Suprapubic skin (tissue), 4 donors: Measurements from ENCODE around the gene TGFBI. TPM values are rescaled to one million over a fixed set of nuclear protein-coding genes. Genes with fewer than 3 reads are reported as not detected.

Source experiments
- DNase-seq, 2 donors: peaks; one replicate each; pipeline ENCODE4 v3.0.0-alpha.2; 2019; ENCODE audit warnings: low spot score in 2 of 2
- H3K27ac ChIP-seq: fragments of 200-600 bp; sonication (generic); one replicate; pipeline ENCODE4 v1.5.1; 2019
- H3K27me3 ChIP-seq: fragments of 200-600 bp; sonication (generic); one replicate; pipeline ENCODE4 v1.5.1; 2019
- H3K36me3 ChIP-seq: fragments of 200-600 bp; sonication (generic); one replicate; pipeline ENCODE4 v1.5.1; 2019
- H3K4me1 ChIP-seq: fragments of 200-600 bp; sonication (generic); one replicate; pipeline ENCODE4 v1.5.1; 2019
- H3K4me3 ChIP-seq: fragments of 200-600 bp; sonication (generic); one replicate; pipeline ENCODE4 v1.5.1; 2019; ENCODE audit warnings: mild to moderate bottlenecking
- H3K9me3 ChIP-seq: fragments of 200-600 bp; sonication (generic); one replicate; pipeline ENCODE4 v1.5.1; 2019
- EP300 ChIP-seq: sonication (generic); formaldehyde crosslinking; IDR thresholded peaks from one replicate; pipeline ENCODE4 v1.6.1; 2017; ENCODE audit warnings: antibody characterized with exemption
- POLR2A ChIP-seq, 2 donors: fragments of 450-650 bp; IDR thresholded peaks; one replicate each; pipeline ENCODE4 v1.6.1; 2017; ENCODE audit warnings: antibody characterized with exemption in 2 of 2, mild to moderate bottlenecking in 2 of 2, moderate library complexity in 2 of 2
- POLR2AphosphoS5 ChIP-seq, 3 donors: sonication (generic); formaldehyde crosslinking; IDR thresholded peaks; one replicate each; pipeline ENCODE4 v1.6.1; 2017; ENCODE audit warnings: antibody characterized with exemption in 3 of 3
- WGBS: methylation state at CpG from one replicate; pipeline ENCODE4 v1.1.5; 2018; 5-methylcytosine and 5-hydroxymethylcytosine counted together
- total RNA-seq, 4 donors: library from RNA; depleted of rRNA; stranded (reverse); fragments of >200 nt; gene quantifications; one replicate each; pipeline ENCODE4 v1.1.0, GENCODE V29; 2016
- TF ChIP-seq, protein P1 (sequence below), 2 donors: fragments of 200-600 bp in 1 of 2; fragments of 450-650 bp in 1 of 2; sonication (generic) in 1 of 2; IDR thresholded peaks; one replicate each; pipeline ENCODE4 v1.5.1; 2016 to 2019; ENCODE audit warnings: antibody characterized with exemption in 2 of 2, mild to moderate bottlenecking in 1 of 2, moderate library complexity in 1 of 2

The TGFBI gene
- total RNA-seq, 4 donors from 2014 or later: 300 to 719 (median 389) TPM

DNA sequence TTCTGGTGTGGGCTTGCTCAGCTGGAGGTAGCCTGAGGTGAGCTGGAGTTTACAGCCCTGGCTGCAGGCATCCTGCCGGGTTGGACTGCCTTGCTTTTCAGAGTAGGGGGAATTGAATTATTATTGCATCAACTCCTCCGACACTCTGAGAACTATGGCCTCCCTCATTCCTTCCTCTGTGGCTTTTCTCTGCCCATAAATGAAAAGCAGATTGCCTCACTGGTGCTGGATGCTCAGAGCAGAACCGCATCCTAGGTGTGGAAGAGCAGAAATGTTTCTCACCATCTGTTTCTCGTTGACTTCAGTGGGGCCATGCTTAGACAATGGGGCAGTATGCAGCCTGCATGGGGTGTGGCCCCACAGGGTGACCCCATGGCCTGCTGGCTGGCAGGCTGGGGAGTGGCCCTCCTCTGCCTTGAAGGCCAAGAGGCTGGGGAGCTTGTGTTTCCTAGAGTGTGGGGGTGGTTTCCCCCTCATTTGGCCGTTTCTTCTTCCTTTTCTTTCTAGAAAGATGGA is 27.3 kb upstream of the TGFBI start:
- H3K27ac ChIP-seq: no peak overlapping the region
- H3K27me3 ChIP-seq: no peaks in the 10 kb centered on the region
- WGBS: 54% methylated on average over 4 of the region's 5 CpGs
- TF ChIP-seq, protein P1, sequence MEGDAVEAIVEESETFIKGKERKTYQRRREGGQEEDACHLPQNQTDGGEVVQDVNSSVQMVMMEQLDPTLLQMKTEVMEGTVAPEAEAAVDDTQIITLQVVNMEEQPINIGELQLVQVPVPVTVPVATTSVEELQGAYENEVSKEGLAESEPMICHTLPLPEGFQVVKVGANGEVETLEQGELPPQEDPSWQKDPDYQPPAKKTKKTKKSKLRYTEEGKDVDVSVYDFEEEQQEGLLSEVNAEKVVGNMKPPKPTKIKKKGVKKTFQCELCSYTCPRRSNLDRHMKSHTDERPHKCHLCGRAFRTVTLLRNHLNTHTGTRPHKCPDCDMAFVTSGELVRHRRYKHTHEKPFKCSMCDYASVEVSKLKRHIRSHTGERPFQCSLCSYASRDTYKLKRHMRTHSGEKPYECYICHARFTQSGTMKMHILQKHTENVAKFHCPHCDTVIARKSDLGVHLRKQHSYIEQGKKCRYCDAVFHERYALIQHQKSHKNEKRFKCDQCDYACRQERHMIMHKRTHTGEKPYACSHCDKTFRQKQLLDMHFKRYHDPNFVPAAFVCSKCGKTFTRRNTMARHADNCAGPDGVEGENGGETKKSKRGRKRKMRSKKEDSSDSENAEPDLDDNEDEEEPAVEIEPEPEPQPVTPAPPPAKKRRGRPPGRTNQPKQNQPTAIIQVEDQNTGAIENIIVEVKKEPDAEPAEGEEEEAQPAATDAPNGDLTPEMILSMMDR (IDR thresholded peaks at IDR 0.05): no peak
- TF ChIP-seq EP300 (no peak), POLR2AphosphoS5 (IDR thresholded peaks at IDR 0.05) (no peak), POLR2A (IDR thresholded peaks at IDR 0.05) (no peak)
- no peaks in the 10 kb centered on the region for H3K36me3 ChIP-seq
- no peak overlapping the region for H3K4me3 ChIP-seq
- DNase-seq: no peak
- peaks cover 6% of the 10 kb centered on the region for H3K4me1 ChIP-seq
- no peaks in the 10 kb centered on the region for H3K9me3 ChIP-seq

DNA sequence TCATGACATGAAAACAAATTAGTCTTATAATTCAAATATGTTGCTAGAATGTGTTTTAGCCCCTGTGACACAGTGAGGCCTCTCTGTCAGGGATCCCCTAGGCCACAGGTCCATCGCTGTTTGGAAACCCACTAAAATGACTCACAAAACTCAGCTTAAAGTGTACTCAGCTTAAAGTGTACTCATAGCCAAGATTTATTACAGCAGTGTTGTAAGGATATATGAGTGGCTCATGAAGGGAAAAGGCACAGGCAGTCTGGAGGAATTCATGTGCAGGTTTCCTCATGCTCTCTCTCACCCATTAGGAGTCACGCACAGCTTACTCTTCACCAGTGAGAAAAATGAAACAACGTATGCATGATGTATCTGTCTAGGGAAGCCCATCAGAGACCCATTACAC is 24.4 kb upstream of the TGFBI start:
- no peaks in the 10 kb centered on the region for H3K9me3 ChIP-seq
- TF ChIP-seq, protein P1 (IDR thresholded peaks at IDR 0.05): no peak
- TF ChIP-seq EP300 (no peak), POLR2A (IDR thresholded peaks at IDR 0.05) (no peak), POLR2AphosphoS5 (IDR thresholded peaks at IDR 0.05) (no peak)
- peaks cover 9% of the 10 kb centered on the region for H3K4me1 ChIP-seq
- DNase-seq: no peak
- H3K36me3 ChIP-seq: no peaks in the 10 kb centered on the region
- 92% methylated on average over 3 of the region's 3 CpGs for WGBS
- H3K4me3 ChIP-seq: no peak overlapping the region
- no peak overlapping the region for H3K27ac ChIP-seq
- H3K27me3 ChIP-seq: no peaks in the 10 kb centered on the region

DNA sequence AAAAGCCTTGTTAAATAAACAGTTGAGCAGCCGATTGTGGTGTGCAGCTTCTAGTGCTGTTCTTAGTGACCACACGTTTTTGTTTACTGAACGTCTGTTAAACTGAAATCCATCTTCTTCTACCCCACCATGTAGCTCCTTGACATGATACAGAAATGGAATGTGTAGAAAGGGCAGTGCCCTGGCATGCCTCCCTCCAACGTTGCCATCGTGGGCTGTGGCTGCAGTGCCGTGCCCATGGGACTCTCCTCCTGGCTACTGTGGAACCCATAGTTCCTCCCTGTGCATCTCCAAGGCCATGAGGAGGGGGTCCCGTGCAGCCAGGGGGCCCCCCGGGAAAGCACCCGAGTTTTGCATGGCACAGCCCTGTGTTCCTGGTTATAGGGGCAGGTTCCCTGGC is 23.3 kb upstream of the TGFBI start:
- TF ChIP-seq, protein P1 (IDR thresholded peaks at IDR 0.05): no peak
- TF ChIP-seq POLR2A (IDR thresholded peaks at IDR 0.05) (no peak), POLR2AphosphoS5 (IDR thresholded peaks at IDR 0.05) (no peak), EP300 (no peak)
- WGBS: 79% methylated on average over 9 of the region's 9 CpGs
- DNase-seq: no peak
- Histone ChIP-seq H3K27me3 (no peaks in the 10 kb centered on the region), H3K4me3 (no peak overlapping the region), H3K4me1 (peaks cover 9% of the 10 kb centered on the region), H3K36me3 (no peaks in the 10 kb centered on the region), H3K9me3 (no peaks in the 10 kb centered on the region), H3K27ac (no peak overlapping the region)

GRCh38 chr5:136006164-136006563 is 22.6 kb upstream of the TGFBI start:
- no peak overlapping the region for H3K4me3 ChIP-seq
- DNase-seq: no peak
- no peaks in the 10 kb centered on the region for H3K27me3 ChIP-seq
- peaks cover 13% of the 10 kb centered on the region for H3K4me1 ChIP-seq
- H3K36me3 ChIP-seq: no peaks in the 10 kb centered on the region
- WGBS: 79% methylated on average over 11 of the region's 11 CpGs
- TF ChIP-seq, protein P1 (IDR thresholded peaks at IDR 0.05): no peak
- TF ChIP-seq POLR2A (IDR thresholded peaks at IDR 0.05): no peak
- TF ChIP-seq POLR2AphosphoS5 (IDR thresholded peaks at IDR 0.05): no peak
- no peak for TF ChIP-seq EP300
- H3K9me3 ChIP-seq: no peaks in the 10 kb centered on the region
- peak overlapping the region; percentile 69 for H3K27ac ChIP-seq

DNA sequence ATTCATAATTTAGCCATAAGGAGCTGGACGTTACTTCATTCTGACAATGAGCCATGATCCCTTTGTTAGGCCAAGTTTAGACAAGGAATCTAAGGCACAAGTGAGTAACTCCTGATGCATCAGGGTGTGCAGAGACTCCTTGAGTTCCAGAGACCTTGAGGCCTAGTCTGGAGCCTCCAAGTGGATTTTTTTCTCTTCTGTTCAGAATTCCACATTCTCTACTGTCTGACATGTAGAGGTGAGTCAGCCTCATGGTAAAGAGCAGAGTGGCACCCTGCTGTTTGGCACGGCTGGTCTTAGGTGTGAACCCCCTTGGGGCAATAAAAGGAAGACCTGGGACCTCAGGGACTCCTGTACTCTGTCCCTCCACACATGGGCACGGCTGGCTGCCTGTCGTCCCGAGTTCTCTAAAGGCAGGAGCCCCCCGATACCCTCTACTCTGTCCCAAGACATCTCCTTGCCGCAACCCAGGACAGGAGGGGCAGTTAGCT is 22.0 kb upstream of the TGFBI start:
- TF ChIP-seq POLR2A (IDR thresholded peaks at IDR 0.05): no peak
- TF ChIP-seq POLR2AphosphoS5 (IDR thresholded peaks at IDR 0.05): no peak
- TF ChIP-seq, protein P1 (IDR thresholded peaks at IDR 0.05): no peak
- TF ChIP-seq EP300: no peak
- Histone ChIP-seq H3K4me1 (peaks cover 15% of the 10 kb centered on the region), H3K27me3 (no peaks in the 10 kb centered on the region), H3K4me3 (no peak overlapping the region), H3K27ac (peak overlapping the region; percentile 69), H3K36me3 (no peaks in the 10 kb centered on the region), H3K9me3 (no peaks in the 10 kb centered on the region)
- WGBS: 88% methylated on average over 7 of the region's 7 CpGs
- DNase-seq: no peak
